GM12801 (cell line): Measurements from ENCODE around the gene CNR1.

Experiments
- CTCF ChIP-seq: IDR thresholded peaks from one replicate; pipeline ENCODE4 v1.5.1; 2011; ENCODE audit warnings: control low read depth; ENCODE audit not compliant: insufficient read length; ENCODE audit errors: extremely low read depth

CNR1 gene

GRCh38 chr6:88165844-88166492, at the start of gene CNR1:
CNR1 (minus strand) TSS chr6:88166347; CDS start chr6:88145274, 21,073 bp downstream.
- TF ChIP-seq CTCF: no peak

GRCh38 chr6:88211446-88211845, 45.3 kb upstream of the CNR1 start:
- no peak for TF ChIP-seq CTCF

- no peak for TF ChIP-seq CTCF
Observed at GRCh38 chr6:88209301-88209700, 43.2 kb upstream of the CNR1 start.

GRCh38 chr6:88208726-88209125, 42.6 kb upstream of the CNR1 start:
- no peak for TF ChIP-seq CTCF

- no peak for TF ChIP-seq CTCF
Observed at GRCh38 chr6:88184921-88185320, 18.8 kb upstream of the CNR1 start.

GRCh38 chr6:88183471-88183870, 17.3 kb upstream of the CNR1 start:
- no peak for TF ChIP-seq CTCF

- no peak for TF ChIP-seq CTCF
Observed at GRCh38 chr6:88179692-88180091, 13.5 kb upstream of the CNR1 start.
